Fibroblast of lung (primary cell): ENCODE data around the gene ZNF644.
"Not testable (repeated sequence)": the region's sequence is repeated elsewhere in the genome, so short reads cannot be mapped to it uniquely, and the experiment has no call there.

Experiments used
- EZH2 ChIP-seq: IDR thresholded peaks from 2 replicates; pipeline ENCODE4 v1.5.1; 2012; ENCODE audit warnings: low read length, control low read depth, mild to moderate bottlenecking; ENCODE audit errors: missing control alignments
- TF ChIP-seq, protein P1 (sequence below), 2 donors: IDR thresholded peaks in 1 of 2; conservative IDR thresholded peaks in 1 of 2; 1 replicate in 1 of 2; 2 replicates in 1 of 2; pipeline ENCODE4 v1.5.1; 2011 to 2012; ENCODE audit warnings: low read length in 2 of 2, control low read depth in 1 of 2, inconsistent platforms in 1 of 2, low read depth in 1 of 2, mild to moderate bottlenecking in 1 of 2

DNA sequence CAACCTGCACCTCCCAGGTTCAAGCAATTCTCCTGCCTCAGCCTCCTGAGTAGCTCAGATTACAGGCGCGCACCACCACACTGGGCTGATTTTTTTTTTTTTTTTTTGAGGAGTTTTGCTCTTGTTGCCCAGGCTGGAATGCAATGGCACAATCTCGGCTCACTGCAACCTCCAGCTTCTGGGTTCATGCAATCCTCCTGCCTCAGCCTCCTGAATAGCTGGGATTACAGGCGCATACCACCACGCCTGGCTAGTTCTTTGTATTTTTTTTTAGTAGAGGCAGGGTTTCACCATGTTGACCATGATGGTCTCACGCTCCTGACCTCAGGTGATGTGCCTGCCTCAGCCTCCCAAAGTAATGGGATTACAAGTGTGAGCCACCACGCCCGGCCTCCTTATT is 93.6 kb downstream of the ZNF644 start:
- TF ChIP-seq, protein P1, sequence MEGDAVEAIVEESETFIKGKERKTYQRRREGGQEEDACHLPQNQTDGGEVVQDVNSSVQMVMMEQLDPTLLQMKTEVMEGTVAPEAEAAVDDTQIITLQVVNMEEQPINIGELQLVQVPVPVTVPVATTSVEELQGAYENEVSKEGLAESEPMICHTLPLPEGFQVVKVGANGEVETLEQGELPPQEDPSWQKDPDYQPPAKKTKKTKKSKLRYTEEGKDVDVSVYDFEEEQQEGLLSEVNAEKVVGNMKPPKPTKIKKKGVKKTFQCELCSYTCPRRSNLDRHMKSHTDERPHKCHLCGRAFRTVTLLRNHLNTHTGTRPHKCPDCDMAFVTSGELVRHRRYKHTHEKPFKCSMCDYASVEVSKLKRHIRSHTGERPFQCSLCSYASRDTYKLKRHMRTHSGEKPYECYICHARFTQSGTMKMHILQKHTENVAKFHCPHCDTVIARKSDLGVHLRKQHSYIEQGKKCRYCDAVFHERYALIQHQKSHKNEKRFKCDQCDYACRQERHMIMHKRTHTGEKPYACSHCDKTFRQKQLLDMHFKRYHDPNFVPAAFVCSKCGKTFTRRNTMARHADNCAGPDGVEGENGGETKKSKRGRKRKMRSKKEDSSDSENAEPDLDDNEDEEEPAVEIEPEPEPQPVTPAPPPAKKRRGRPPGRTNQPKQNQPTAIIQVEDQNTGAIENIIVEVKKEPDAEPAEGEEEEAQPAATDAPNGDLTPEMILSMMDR (conservative IDR thresholded peaks at IDR 0.05 in 1 of 2, IDR thresholded peaks at IDR 0.05 in 1 of 2; ENCODE audit: low read depth in 1 of 2, low read length in 2 of 2) = not testable (repeated sequence)
- not testable (repeated sequence) for TF ChIP-seq EZH2
